SH-SY5Y (cell line): ENCODE data around the gene CHORDC1.

Experiments
- GATA2 ChIP-seq: IDR thresholded peaks from 2 replicates; pipeline ENCODE4 v1.6.1; 2011; ENCODE audit warnings: mild to moderate bottlenecking, low read depth, low read length
- GATA3 ChIP-seq: IDR thresholded peaks from 2 replicates; pipeline ENCODE4 v1.6.1; 2011; ENCODE audit warnings: low read depth, mild to moderate bottlenecking, low read length, moderate library complexity

GRCh38 chr11:90168571-90168970 is 54.3 kb downstream of the CHORDC1 start:
- TF ChIP-seq GATA2 (no peak), GATA3 (no peak)
